ENCODE measurements around the gene OXT.
"Not testable (repeated sequence)": the region's sequence is repeated elsewhere in the genome, so short reads cannot be mapped to it uniquely, and the experiment has no call there.

Gene OXT

GRCh38 chr20:3111507-3111906 lies 40.1 kb downstream of the OXT start:
- Histone ChIP-seq H3K4me1 (ENCODE audit: control insufficient read depth, insufficient read depth, low read length) (peaks cover 9% of the 10 kb centered on the region), H3K4me3 (ENCODE audit: insufficient read depth, low read depth, low read length) (no peak overlapping the region), H3K9me3 (ENCODE audit: control insufficient read depth, low read length) (no peaks in the 10 kb centered on the region), H3K36me3 (ENCODE audit: control insufficient read depth, insufficient read depth, low read length) (no peaks in the 10 kb centered on the region), H3K27ac (ENCODE audit: insufficient read depth, low read depth, low read length, poor library complexity, severe bottlenecking) (no peak overlapping the region), H3K27me3 (ENCODE audit: control insufficient read depth, insufficient read depth, low read length, poor library complexity, severe bottlenecking) (no peaks in the 10 kb centered on the region)
- WGBS, 2 experiments: 94% methylated on average over 7 of the region's 7 CpGs

GRCh38 chr20:3111995-3112394 lies 40.6 kb downstream of the OXT start:
- Histone ChIP-seq H3K27ac (ENCODE audit: insufficient read depth, low read depth, low read length, poor library complexity, severe bottlenecking) (no peak overlapping the region), H3K4me3 (ENCODE audit: insufficient read depth, low read depth, low read length) (no peak overlapping the region), H3K27me3 (ENCODE audit: control insufficient read depth, insufficient read depth, low read length, poor library complexity, severe bottlenecking) (no peaks in the 10 kb centered on the region), H3K9me3 (ENCODE audit: control insufficient read depth, low read length) (no peaks in the 10 kb centered on the region), H3K36me3 (ENCODE audit: control insufficient read depth, insufficient read depth, low read length) (no peaks in the 10 kb centered on the region), H3K4me1 (ENCODE audit: control insufficient read depth, insufficient read depth, low read length) (peaks cover 4% of the 10 kb centered on the region)
- WGBS, 2 experiments: 91 to 95% methylated on average over 2 of the region's 2 CpGs

GRCh38 chr20:3115190-3116107 lies 44.0 kb downstream of the OXT start:
- whole genome bisulfite sequencing, 2 experiments: 69 to 70% methylated on average over 30 of the region's 30 CpGs

GRCh38 chr20:3116341-3116740 lies 44.9 kb downstream of the OXT start:
- Histone ChIP-seq H3K4me3 (ENCODE audit: insufficient read depth, low read depth, low read length) (no peak overlapping the region), H3K9me3 (ENCODE audit: control insufficient read depth, low read length) (no peaks in the 10 kb centered on the region), H3K4me1 (ENCODE audit: control insufficient read depth, insufficient read depth, low read length) (no peaks in the 10 kb centered on the region), H3K36me3 (ENCODE audit: control insufficient read depth, insufficient read depth, low read length) (peaks cover 4% of the 10 kb centered on the region), H3K27ac (ENCODE audit: insufficient read depth, low read depth, low read length, poor library complexity, severe bottlenecking) (no peak overlapping the region), H3K27me3 (ENCODE audit: control insufficient read depth, insufficient read depth, low read length, poor library complexity, severe bottlenecking) (no peaks in the 10 kb centered on the region)
- WGBS, 2 experiments: 92 to 93% methylated on average over 3 to 4 of the region's 4 CpGs

More at GRCh38 chr20:3115190-3116107, 44.0 kb downstream of the OXT start:
- Histone ChIP-seq H3K4me1 (ENCODE audit: control insufficient read depth, insufficient read depth, low read length) (no peaks in the 10 kb centered on the region), H3K9me3 (ENCODE audit: control insufficient read depth, low read length) (no peaks in the 10 kb centered on the region), H3K4me3 (ENCODE audit: insufficient read depth, low read depth, low read length) (no peak overlapping the region), H3K27me3 (ENCODE audit: control insufficient read depth, insufficient read depth, low read length, poor library complexity, severe bottlenecking) (no peaks in the 10 kb centered on the region), H3K36me3 (ENCODE audit: control insufficient read depth, insufficient read depth, low read length) (peaks cover 4% of the 10 kb centered on the region), H3K27ac (ENCODE audit: insufficient read depth, low read depth, low read length, poor library complexity, severe bottlenecking) (no peak overlapping the region)

- H3K27me3 ChIP-seq (ENCODE audit: control insufficient read depth, insufficient read depth, low read length, poor library complexity, severe bottlenecking); H3K4me3 ChIP-seq (ENCODE audit: insufficient read depth, low read depth, low read length); H3K4me1 ChIP-seq (ENCODE audit: control insufficient read depth, insufficient read depth, low read length); H3K9me3 ChIP-seq (ENCODE audit: control insufficient read depth, low read length); H3K27ac ChIP-seq (ENCODE audit: insufficient read depth, low read depth, low read length, poor library complexity, severe bottlenecking): not testable (repeated sequence)
- peaks cover 18% of the 10 kb centered on the region for H3K36me3 ChIP-seq (ENCODE audit: control insufficient read depth, insufficient read depth, low read length)
- 74 to 79% methylated on average over 13 to 14 of the region's 14 CpGs for WGBS, 2 experiments
These were observed 46.5 kb downstream of the OXT start for GRCh38 chr20:3117839-3118379.

- H3K4me3 ChIP-seq (ENCODE audit: insufficient read depth, low read depth, low read length): no peak overlapping the region
- H3K9me3 ChIP-seq (ENCODE audit: control insufficient read depth, low read length): no peaks in the 10 kb centered on the region
- H3K36me3 ChIP-seq (ENCODE audit: control insufficient read depth, insufficient read depth, low read length): peaks cover 22% of the 10 kb centered on the region
- 92 to 94% methylated on average over 5 of the region's 5 CpGs for WGBS, 2 experiments
- H3K27ac ChIP-seq (ENCODE audit: insufficient read depth, low read depth, low read length, poor library complexity, severe bottlenecking): no peak overlapping the region
- H3K27me3 ChIP-seq (ENCODE audit: control insufficient read depth, insufficient read depth, low read length, poor library complexity, severe bottlenecking): no peaks in the 10 kb centered on the region
- no peaks in the 10 kb centered on the region for H3K4me1 ChIP-seq (ENCODE audit: control insufficient read depth, insufficient read depth, low read length)
These were observed 47.6 kb downstream of the OXT start for GRCh38 chr20:3119044-3119443.

GRCh38 chr20:3121271-3121911 lies 50.0 kb downstream of the OXT start:
- Histone ChIP-seq H3K27ac (ENCODE audit: insufficient read depth, low read depth, low read length, poor library complexity, severe bottlenecking) (no peak overlapping the region), H3K4me3 (ENCODE audit: insufficient read depth, low read depth, low read length) (no peak overlapping the region), H3K27me3 (ENCODE audit: control insufficient read depth, insufficient read depth, low read length, poor library complexity, severe bottlenecking) (no peaks in the 10 kb centered on the region), H3K9me3 (ENCODE audit: control insufficient read depth, low read length) (no peaks in the 10 kb centered on the region), H3K4me1 (ENCODE audit: control insufficient read depth, insufficient read depth, low read length) (no peaks in the 10 kb centered on the region), H3K36me3 (ENCODE audit: control insufficient read depth, insufficient read depth, low read length) (peaks cover 22% of the 10 kb centered on the region)
- WGBS, 2 experiments: 94 to 95% methylated on average over 11 of the region's 11 CpGs

Data from ectodermal cell (in vitro differentiated cells).